Adrenal gland (tissue), 5 donors: Measurements from ENCODE around the gene ACTR8.

ENCODE experiments used
- POLR2A ChIP-seq, 2 donors: fragments of 450-650 bp; IDR thresholded peaks; one replicate each; pipeline ENCODE4 v1.6.1; 2017; ENCODE audit warnings: antibody characterized with exemption in 2 of 2, mild to moderate bottlenecking in 2 of 2, moderate library complexity in 1 of 2
- TF ChIP-seq, protein P1 (sequence below), 6 experiments: fragments of 450-650 bp in 4 of 6; fragments of 200-600 bp in 2 of 6; sonication (generic) in 1 of 6; IDR thresholded peaks; 1 replicate in 5 of 6; 2 replicates in 1 of 6; pipeline versions ENCODE4 v1.5.1 to v1.8.0; 2016 to 2021; ENCODE audit warnings: antibody characterized with exemption in 6 of 6, mild to moderate bottlenecking in 2 of 6, moderate library complexity in 1 of 6
- donor health status: DM: no; HTN: no; CAD: no.

- TF ChIP-seq, protein P1, sequence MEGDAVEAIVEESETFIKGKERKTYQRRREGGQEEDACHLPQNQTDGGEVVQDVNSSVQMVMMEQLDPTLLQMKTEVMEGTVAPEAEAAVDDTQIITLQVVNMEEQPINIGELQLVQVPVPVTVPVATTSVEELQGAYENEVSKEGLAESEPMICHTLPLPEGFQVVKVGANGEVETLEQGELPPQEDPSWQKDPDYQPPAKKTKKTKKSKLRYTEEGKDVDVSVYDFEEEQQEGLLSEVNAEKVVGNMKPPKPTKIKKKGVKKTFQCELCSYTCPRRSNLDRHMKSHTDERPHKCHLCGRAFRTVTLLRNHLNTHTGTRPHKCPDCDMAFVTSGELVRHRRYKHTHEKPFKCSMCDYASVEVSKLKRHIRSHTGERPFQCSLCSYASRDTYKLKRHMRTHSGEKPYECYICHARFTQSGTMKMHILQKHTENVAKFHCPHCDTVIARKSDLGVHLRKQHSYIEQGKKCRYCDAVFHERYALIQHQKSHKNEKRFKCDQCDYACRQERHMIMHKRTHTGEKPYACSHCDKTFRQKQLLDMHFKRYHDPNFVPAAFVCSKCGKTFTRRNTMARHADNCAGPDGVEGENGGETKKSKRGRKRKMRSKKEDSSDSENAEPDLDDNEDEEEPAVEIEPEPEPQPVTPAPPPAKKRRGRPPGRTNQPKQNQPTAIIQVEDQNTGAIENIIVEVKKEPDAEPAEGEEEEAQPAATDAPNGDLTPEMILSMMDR (IDR thresholded peaks at IDR 0.05): no peak
- no peak for TF ChIP-seq POLR2A (IDR thresholded peaks at IDR 0.05)
Observed at GRCh38 chr3:53890726-53891475, 8.9 kb upstream of the ACTR8 start.
